GM19035 (cell line): ENCODE measurements around the gene GNGT1.

ENCODE experiments used
- ATAC-seq: cut with Tn5 transposase; IDR thresholded peaks from one replicate; pipeline ENCODE4 v1.9.1; 2021; ENCODE audit not compliant: unreplicated experiment

GNGT1 gene

DNA sequence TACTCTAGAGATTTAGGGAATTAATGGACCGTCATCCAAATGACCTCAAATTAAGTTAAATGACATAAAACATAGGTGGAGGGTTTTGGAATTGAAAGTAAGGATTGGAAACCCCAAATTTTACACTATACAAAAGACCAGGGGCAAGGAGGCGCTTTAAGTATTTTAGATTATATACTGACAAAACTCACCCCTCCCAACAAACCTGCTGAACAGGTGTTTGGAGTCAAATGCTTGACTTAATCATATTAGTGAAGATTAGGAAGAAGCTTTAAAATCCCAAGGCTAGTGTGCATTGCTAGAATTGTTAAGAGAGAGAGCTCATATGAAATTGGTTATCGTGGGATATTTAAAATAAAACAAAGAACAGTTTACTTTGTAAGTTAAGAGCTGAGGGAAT is at the start of gene GNGT1:
TSS of gene GNGT1 (plus strand) at position 301 of the 400 bp plus-strand sequence. CDS start 180 bp downstream, outside the sequence.
- no peak for ATAC-seq

DNA sequence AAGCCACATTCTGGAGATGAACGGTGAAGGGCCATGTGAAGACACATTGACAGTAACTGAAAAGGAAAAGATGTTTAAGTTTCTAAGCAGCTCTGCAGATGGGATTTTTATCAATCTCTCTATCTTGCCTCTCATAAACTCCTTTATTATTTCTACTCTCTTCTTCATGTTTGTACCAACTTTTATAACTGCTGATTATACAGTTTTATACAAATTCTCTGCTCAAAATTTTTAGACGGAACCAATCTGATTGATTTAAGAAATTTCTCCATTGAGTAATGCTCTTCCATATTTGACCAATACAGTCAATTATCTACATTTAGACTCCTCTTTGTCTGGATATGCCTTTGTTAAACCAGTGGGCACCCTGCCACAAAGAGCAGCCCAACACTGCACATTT is 47.5 kb upstream of the GNGT1 start:
- ATAC-seq = no peak

DNA sequence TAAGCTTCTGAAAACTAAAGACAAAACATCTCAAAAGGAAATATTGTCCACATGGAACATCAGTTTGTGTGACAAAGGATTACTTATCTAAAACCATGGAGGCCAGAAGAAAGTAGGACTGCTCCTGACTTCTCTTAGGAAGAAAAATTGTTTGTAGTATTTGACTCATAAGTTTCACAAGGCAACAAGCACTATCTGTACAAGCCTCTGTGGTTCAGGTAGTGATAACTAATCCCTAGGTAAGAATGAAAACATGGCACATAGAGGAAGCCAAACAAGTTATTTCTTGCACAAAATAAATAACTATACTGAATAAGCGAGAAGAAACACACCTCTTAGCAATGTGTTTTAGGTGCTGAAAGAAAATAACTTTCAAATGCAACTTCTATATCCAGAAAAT is 46.1 kb upstream of the GNGT1 start:
- no peak for ATAC-seq

DNA sequence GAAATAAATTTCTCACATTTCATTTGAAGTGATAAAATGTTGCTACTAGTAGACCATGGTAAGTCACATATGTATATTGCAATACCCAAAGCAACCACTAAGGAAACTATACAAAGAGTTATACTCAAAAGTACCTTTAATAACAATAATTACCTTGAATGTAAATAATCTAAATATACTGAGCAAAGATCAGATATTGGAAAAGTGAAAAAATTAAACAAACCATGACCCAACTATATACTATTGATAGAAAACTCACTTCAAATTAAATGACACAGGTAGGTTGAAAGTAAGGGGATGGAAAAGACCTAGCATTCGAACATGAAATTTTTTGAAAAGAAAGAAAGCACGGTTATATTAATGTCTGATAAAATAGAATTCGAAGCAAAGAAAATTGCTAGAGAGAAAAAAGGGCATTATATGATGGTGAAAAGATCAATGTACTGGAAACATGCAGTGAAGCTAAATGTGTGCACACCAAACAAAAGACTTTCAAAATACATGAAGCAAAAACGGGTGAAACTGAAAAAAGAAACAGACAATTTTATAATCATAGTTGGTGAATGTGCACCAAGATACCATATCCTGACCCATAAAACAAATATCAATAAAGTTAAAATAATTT is 44.9 kb upstream of the GNGT1 start:
- no peak for ATAC-seq

DNA sequence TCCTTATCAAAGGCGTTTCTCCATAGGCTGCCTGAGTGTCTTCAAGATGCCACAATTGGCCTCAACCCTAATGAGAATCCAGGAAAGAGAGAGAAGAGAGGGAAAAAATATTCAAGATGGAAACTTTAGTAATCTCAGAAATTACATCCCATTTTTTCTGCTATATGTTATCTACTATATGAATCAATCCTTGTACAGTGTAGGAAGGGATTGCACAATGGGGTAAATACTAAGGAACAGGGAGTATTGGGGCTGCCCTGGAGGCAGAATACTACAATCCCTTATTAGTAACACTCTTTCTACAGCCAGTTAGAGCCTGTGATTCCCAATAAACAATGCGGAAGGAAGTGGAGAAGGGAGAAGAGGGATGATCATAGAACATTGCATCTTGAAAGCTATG is 43.7 kb upstream of the GNGT1 start:
- no peak for ATAC-seq

DNA sequence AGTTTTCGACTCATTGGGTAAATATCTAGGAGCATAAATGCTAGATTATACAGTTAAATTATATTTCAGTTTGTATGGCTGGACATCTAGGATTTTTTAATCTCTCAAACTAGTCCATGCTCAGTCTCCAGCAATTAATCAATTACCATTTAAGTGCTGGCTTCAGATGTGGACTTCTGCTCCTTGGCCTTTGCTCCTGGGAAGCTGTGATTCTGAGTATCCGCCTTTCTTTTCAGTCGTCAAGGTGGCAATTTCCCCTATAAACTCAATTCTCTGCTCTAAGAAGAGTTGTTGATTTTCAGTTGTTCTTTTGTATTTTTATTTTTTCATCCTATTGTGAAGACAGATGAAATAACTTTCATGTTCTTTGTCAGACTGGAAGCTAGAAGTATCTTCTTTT is 39.5 kb upstream of the GNGT1 start:
- no peak for ATAC-seq

DNA sequence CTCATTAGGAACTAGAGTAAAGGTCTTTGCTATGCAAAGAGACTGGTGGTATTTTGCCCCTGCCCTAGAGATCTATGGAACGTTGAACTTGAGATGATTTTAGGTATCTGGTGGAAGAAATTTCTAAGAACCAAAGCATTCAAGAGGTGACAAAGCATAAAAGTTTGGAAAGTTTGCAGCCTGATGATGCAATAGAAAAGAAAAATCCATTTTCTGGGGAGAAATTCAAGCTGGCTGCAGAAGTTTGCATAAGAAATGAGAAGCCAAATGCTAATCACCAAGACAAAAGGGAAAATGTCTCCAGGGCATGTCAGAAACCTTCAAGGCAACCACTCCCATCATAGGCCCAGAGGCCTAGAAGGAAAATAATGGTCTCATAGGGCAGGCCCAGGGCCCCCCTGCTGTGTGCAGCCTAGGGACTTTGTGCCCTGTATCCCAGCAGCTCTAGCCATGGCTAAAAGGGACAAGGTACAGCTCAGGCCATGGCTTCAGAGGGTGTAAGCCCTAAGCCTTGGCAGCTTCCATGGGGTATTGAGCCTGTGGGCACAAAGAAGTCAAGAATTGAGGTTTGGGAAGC is 32.3 kb upstream of the GNGT1 start:
- ATAC-seq = no peak

DNA sequence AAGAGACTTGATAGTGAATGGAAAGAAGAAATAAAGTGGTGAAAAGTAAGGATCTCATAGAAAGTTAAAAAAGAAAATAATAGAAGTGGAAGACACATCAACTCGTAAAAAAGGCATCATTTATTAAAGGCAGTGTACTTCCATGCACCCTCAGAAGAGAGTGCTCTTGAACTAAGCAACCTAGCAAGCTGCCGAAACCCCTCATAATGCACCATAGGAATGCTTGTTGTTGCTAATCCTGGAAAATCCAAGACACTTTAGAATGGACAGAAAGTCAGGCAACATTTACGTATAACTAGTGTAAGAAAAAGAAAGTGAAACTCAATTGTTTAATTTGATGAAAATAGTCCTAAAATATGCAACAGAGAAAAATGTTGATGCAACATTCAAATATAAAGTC is 28.6 kb upstream of the GNGT1 start:
- ATAC-seq = no peak

DNA sequence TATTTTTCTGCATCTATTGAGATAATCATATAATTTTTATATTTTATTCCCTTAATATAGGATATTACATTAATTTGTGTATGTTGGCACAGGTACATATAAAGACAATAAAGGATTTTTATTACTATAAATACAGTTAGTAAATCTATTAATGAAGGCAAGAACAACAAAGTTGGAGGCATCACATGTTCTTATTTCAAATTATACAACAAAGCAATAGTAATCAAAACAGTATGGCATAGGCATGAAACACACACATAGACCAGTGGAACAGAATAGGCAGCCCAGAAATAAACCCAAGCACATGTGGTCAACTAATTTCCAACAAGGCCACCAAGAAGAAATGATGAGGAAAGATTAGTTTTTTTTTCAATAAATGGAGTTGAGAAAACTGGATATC is 27.0 kb upstream of the GNGT1 start:
- no peak for ATAC-seq

DNA sequence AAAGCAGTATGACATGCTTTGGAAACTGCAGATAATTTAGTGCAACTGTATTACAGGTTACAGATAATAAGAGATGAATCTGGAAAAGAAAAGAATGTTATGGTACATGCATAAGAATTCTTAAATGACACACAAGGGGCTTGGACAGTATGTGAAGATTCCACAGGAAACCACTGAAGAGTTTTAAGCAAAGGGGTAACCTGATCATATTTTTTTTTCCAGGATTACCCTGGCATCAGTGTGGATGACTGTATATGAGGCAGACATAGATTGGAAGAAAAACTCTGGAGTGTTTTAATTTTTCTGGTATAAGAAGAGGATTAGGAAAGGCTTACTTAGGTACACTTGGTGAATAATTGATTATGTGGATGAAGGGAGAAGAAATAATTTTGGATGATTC is 23.9 kb upstream of the GNGT1 start:
- no peak for ATAC-seq

DNA sequence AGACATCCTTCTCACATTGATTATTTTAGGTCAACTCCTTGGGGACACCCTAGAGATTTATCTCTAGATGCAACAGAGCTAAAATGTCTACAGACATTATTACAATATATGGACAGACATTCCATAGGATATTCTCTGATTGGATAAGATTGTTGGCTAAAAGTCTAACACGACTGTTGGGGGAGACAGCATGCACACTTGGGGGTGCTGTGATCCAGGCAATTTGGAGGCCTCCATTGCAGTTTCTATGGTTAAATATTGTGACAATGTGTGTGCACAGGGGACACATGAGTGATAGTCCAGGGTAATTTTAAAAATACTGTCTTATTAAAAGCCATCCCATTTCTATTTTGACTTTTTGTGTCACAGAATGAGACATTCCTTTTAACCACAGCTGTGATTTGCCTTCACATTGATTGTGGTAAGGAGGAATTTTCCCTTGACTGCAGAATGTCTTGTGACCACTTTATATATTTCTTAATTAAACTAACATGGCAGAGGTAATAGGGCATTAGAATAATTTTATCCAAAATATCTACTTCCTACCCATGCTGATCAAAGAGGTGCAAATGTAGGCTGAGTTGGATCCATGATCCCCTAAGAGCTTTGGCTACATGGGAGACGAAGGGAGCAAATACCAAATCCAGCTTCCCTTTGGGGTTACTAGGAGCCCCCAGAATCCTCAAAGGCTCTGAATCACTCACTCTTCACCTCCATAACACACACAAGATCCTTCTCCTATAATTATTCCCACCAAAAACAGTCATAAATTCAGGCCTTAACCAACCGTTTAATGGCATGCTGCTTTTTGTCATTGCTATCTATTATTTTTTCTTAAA is 23.1 kb upstream of the GNGT1 start:
- no peak for ATAC-seq

DNA sequence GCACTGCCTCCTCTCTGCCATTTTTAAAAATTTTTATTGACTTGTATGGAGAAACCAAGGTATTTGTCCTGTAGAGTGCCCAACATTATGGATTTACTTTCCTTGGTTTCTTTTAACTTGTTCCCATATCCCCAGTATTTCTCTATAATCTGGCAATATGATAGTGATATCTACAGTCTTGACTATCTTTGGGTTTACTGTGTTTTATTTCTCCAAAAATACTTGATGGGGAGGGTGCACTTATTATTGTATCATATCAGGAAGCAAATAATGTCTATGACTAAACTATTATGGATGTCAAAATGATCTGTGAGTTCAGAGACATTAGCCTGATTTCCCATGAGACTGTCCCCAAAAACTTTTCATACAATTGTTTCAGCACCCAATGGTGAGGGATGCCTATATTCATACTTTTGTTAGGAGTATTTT is 22.4 kb upstream of the GNGT1 start:
- no peak for ATAC-seq

DNA sequence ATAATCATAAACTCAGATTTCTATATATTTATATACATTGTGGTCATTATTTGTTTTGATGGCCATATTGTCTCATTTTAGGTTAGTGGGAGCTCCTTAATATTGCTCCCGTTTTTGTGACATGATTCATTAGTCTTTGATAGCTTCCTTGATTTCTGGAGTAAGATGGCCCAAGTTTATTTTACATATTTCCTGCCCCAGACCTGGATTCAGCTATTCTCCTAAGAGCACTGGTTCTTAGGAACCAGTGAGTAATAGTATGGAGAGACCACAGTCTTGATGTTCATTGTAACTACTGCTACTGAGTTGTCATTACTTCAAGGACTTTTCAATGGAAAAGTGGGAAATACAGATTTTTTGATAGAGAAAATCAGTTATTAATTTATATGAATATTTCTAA is 21.8 kb upstream of the GNGT1 start:
- ATAC-seq = no peak

DNA sequence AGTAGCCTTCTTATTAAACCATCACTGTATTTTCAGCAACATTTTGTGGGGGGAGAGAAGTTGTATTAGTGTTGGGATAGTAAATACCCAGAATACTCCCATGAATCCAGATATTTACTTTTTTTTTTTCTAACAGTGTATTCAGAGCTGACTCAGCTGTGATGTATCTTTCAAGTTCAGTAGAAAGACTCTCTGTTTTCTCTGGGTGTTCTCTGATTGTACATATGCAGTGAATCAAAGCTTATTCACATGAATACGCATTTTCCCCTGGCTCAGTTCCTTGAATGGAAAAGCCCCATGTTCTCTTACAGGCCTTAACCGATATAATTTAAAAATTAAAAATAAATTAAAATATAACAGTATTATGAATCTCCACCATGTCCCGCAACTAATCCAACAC is 17.1 kb upstream of the GNGT1 start:
- ATAC-seq = no peak

DNA sequence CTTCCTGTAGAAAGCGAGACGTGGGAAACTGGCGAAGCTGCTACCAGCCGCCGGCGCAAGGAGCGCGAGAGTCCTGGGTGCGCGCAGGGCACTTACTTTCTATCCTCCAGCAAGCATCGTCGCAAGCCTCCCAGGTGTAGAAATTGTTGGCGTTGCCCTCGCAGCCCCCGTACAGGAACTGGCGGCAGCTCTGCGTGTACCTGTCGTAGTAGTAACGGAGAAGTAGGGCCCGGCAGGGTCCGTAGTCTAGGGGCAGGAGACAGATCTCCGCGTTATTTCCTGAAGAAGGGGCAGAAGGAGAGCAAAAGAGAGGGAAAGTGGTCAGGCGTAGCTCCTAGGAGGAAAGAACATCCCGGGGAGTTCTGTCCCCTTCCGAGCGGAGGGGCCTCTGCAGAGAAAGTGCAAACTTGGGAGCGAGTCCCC is 16.3 kb upstream of the GNGT1 start:
- ATAC-seq = peak; percentile 46

DNA sequence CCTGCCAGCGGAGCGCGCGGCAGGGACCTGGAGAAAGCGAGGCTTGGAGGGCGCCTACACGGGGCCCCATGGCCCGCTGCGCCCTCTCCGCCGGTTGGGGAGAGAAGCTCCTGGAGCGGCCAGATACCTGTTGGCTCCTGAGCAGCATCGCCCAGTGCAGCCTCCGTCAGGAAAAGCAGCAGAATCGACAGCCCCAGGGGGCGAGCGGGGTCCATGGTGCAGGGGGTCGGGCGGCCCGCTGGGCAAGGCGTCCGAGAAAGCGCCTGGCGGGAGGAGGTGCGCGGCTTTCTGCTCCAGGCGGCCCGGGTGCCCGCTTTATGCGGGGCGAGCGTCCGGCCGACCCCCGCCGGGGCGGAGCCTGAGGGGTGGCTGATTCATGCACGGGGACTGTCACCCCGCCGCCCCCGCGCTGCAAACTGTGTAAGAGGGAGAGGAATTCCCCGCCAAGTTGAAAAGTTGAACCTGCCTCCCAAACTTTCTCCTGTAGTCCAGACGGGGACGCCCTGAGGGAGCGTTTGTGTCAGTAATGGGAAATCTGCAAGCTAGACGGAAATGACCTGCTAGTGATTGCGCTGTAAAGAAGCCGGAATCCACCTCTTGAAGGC is 15.8 kb upstream of the GNGT1 start, which contains the start of gene TFPI2:
TSS of gene TFPI2 (minus strand) at position 290 of the 605 bp plus-strand sequence. CDS start at position 215, 75 bp downstream.
- ATAC-seq = peak; percentile 58

DNA sequence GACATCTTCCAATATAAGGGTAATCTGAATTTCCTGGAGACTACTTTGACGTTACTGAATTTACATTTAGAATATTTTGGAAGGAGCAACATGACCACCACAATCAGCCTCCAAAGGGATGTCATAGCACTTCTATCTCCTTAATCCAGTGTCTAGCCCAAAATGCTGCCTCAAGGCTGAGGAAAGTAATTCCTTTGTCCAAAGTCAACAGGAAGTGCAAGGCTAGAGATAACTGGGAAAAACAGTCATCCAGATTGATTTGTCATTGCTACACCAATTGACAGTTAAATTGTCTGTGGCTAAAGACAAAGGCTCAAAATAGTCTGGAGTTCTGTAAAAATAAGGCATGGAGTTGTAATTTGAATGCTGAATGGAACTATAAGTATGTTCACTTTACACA is 11.9 kb upstream of the GNGT1 start:
- ATAC-seq = no peak

DNA sequence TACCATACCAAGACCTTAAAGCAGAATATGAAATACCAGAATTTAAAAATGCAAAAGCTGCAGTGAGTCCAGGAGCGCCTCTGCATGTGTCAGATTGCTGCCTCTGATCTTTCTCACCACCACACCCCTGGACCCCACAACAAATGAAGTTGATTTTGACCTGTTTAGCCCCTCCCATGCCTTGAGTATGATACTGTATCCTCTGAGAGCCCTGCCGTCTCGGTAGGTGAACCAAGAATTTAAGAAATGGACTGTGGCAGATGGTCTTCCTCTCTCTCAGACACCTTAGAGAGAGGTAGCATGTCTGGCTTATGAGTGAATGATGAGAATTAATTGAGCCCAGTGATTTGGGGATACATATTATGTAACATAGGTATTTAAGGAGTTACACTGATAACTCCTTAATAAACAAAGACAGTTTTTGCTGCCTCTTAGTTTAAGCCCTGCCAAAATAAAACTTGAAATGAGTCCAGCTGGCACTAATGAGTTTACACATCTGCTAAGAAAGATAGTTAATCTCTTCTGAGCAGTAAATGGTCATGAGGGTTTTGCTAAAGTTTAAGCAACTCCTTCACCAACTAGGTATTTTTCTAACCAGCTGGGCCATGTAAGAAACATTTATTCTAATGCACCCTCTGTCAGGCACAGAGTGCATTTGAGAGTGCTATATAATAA is 11.3 kb upstream of the GNGT1 start:
- no peak for ATAC-seq

DNA sequence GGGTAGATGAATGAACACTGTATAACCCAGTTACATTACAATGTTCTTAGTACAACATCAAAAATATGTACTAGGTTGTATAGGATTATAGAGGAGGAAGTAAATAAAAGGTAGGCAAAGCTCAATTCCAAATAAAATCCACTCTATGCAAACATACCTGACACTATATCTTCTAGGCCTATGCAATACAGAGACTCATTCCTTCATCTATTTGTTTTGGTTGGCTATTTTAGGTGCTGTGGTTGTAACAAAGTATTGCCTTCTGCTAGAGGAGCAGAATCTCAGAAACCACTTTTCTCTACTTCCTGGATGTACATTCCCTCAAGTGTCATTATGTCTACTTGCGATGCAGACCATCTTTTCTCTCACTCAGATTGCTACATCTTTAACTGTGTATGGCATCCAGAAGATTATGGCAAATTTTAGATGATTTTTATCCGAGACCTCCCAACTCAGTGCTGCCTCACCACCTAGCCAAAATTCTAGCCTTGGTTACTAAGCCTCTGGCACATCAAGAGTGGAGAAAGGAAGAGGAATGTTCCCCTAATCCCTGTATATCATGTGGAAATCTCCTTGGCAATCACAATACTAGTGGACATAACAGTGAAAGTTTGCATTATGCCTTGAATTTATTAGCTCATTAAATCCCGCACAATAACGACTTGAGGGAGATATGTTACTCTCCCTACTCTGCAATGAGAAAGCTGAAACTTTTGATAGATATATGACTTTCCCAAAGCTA is 10.3 kb upstream of the GNGT1 start:
- no peak for ATAC-seq

DNA sequence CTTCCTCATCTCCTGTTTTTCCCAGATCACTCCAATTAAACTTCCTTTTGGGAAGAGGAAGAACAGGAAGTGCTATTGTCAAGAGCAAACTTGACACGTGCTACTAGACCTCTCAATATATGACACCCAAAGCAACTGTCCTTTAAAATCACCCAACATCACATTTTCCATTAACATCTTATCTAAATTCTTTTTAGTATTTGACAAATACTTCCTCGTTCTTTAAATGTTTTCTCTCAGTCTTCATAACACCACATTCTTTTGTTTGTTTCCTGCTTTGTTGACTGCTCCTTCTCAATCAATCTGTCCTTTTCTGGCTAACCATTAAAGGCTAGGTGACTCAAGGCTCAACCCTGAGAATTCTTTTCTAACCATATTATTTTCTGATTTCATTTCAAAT is 8.7 kb upstream of the GNGT1 start:
- ATAC-seq = no peak
